NCI-H2196 (cell line): ENCODE measurements around the gene PDE4D.
"Not testable (repeated sequence)": the region's sequence is repeated elsewhere in the genome, so short reads cannot be mapped to it uniquely, and the experiment has no call there.

Experiments
- DNase-seq: peaks from one replicate; lab custom pipeline; 2025; ENCODE audit not compliant: unreplicated experiment; lab: John Stamatoyannopoulos, UW

PDE4D gene

DNA sequence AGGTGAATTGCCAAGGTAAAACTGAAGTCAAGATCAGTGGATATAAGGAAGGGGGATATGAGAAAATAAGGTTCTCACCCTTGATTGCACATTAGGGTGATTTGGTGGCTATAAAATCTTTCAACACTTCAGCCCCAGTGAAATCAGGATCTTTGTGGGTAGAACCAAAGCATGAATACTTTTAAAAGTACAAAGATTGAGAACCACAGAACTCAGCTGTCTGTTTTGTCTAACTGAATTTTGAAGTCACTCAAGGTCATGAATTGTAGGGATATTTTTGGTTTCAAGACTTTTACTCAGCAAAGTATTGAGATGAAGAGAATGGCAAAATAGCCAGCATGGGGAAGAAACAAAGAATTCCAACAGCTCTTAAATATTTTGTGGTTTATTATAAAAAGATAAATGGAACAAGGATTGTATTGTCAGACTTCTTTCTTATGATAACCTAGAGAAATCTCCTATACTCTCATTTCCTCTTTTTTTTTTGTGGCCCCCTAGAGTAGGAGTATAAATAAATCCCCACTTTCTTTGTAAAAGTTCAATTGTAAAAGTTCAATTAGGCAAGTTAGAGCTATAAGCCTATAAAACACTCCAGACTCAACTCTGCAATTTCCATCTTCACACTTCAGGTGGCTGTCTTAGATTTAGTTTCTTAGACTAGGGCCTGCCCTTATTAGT is 272.9 kb downstream of the PDE4D start:
- DNase-seq = no peak

DNA sequence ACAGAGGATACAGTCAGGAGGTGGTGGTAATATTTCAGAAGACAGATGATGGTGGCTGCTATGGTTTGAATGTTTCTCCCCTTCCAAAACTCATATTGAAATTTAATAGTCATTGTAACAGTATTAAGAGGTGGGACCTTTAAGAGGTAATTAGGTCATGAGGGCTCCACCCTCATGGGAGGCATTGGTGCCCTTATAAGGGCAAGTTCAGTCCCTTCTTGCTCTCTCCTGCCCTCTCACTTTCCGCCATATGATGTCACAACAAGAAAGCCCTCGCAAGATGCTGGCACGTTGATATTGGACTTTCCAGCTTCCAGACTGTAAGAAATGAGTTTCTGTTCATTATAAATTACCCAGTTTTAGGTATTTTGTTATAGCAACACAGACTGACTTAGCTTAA is 274.9 kb downstream of the PDE4D start:
- DNase-seq = no peak

DNA sequence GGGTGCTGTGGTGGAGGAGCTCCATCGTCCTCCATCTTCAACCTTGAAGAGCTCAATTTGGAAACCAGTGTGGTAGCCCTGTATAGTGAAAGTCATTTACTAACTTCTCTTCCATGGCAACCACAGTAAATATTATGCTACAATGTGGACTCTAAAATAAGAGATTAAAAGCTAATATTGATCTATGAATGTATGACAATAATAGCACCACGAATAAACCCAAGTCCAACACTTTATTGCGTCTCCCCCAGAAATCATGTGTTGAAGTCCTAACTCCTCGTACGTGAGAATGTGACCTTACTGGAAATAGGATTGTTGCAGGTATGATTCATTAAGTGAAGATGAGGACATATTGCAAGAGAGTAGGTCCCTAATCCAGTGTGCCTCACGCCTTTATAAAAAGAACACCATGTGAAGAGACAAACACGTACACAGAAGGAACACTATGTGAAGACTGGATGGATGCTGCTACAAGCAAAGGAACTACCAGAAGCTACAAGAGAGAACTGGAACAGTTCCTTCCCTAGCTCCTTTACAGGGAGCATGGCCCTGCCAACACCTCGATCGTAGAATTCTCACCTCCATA is 276.2 kb downstream of the PDE4D start:
- DNase-seq = no peak

DNA sequence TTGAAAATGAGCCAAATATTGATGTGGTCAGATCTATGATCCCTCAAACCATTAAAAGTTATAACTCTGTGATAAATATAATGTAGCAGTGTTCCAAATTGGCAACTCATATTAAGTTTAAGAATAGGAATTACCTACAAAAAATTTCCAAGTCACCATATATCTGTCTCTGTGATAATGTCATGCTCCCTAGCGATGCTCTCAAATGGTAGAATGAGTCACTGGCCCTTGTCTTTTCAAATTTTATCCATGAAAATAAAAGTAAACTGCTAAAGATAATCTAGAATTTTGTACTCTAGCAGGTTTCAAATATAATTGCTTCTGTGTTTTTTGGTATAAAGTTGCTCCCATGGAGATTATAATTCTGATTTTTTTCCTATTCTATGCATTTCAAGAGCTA is 277.1 kb downstream of the PDE4D start:
- DNase-seq = no peak

DNA sequence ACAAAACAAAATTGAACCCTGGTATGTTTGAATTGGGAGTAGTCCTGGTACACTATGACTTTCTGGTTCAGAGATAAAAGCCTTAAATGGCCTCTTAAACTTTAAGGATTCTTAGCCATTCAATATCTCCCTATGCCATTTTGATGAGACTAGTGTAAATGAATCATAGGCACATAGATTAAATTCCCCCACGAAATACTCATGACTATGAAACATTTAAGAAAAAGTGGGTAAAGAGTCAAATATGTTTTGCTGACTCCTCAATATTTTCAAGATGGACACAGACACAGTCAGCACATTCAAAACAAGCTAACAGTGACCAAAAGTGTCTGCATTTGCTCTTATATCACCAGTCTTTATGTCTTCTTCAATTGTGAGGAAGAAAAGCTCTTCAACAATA is 278.3 kb downstream of the PDE4D start:
- DNase-seq = no peak

DNA sequence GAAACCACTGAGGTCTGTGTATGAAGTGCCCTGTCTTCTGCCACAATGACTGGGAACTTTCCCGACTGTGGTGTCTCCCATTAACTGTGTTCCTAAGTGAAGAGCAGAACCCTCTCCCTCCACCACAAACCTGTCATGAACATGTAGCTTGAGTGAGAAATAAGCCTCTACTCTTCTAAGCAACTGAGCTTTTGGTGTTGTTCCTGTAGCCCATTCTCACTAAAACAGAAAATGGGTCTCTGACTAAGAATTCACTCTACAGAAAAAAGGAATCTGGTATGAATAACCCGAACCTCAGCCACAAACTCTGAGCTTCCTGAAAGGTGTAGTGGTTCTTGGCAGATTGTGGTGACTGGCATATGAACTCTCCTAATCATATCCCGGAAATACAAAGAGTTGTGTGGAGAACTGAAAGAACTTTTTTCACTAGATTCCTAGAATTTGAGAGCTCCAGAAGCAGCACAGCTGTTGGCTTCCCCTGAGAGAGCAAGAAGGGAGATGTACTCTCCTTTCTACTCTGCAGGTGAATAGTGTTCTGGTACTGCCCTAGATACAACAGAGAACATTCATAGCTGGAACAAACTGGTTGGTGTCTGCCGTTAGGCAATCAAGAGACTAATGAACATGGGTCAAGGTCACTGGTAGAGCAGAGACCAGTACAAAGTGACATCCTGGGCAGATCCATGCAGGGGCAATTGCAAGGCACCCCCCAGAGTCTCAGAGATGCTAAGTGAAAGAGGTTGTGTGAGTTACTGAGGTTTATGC is 283.8 kb downstream of the PDE4D start:
- no peak for DNase-seq

DNA sequence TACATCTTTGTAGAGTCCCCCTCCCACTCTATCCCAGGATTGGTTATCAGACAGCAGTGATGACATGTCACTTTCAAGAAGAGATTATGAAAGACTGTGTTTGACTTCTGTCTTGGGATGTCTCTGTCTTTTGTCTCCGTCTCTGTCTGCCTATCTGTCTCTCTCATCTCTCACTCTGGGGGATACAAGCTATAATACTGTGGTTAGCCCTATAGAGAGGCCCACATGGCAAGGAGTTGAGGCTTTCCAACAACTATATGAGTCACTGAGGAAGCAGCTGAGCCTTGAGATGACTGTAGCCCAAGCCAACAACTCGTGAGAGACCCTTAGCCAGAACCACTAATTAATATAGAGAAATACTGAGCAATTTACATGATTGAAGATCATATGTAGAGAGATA is 284.8 kb downstream of the PDE4D start:
- no peak for DNase-seq

DNA sequence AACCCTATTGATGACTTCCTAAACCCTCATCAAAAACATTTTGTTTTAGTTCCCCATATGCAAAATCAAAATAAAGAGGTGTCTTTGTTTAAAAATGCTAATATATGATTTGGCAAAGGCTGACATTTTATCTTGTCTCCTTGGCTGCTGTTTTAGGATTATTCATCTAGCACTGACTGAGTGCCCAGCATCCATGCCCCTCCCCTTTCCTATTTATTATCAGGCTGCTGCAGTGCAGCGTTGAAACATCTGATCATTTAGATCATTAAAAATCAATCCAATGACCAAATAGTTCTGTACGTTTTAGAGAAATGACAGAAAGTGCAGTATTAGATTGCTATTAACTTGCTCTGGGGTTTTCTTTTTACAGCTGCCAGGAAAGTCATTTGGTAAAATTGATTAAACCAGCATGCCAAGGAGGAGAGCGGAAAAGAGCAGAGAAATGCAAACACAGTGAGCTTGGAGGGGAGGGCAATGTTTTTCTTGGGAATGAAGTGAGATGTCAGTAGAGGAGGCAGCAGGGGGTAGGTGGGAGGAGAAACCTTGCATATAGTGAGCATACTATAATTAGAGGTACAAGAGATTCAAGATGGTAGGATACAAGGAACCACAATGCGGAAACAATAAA is 286.3 kb downstream of the PDE4D start:
- no peak for DNase-seq

DNA sequence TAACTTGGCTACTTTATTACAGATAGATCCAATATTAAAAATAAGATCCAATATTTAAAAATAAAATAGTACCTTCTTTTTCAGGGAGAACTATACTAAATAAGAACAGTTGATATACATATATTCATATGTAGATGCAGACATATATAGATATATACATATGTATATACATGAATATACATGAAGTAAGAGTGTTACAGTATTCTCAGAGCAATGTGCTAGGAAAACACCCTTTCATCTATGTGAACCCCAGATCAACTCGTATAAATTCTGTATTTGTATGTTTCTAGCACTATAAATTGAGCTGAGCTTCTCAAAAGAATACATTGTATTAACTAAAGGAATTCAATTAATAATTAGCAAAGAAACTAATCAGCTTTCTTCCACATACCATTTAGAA is 287.6 kb downstream of the PDE4D start:
- DNase-seq = no peak

DNA sequence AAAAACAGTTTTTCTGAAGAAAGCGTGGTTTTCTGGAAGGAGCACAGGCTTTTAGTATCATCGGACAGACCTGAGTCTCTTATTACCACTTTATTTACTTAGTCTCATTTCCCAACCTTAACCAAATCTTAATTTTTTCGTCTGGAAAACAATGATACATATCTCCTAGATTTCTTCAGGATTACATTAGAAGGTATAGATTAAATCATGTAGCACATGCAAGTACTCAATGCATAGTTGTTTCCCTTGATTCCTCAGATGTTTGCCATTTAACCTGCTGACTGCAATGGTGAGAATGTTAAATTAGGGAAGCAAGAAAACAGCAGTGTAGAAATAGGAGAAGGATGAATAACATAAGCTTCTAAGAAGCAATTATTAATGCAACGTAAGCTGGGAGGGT is 289.4 kb downstream of the PDE4D start:
- no peak for DNase-seq

DNA sequence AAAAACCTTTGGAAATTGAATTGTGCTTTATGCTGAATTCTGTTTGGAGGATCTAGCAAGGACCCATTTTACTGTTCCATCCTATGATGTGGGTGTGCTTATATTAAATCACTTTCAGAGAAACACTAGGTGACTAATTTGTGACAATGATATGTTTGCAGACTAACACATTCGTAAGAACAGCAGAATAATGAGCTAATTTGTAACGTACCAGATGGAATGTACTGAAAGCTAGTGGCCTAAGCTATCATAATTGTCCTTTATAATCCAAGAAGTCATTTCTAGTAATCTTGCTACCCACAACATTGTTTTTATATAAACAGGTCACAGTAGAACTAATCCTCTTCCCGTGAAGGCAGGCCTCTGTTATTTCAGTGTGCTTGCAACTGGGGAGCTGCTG is 292.5 kb downstream of the PDE4D start:
- DNase-seq = no peak

DNA sequence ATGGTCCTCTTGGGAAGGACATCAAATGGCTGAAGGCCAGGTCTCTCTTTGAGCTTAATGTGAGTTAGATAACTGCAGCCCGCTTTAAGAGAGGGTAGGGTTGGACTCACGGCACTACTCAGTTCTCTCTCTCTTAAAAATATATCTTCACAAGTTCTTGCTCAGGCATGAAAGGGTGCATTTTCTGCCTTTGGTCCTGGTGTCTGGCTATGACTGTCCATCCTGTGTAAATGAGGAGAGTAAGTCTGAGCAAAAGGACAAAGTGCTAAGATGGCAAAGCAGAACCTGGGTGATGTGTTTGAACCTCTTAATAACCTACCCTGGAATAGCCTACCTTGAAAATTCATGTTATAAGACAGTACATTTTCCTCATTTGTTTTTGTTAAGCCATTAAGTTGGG is 293.4 kb downstream of the PDE4D start:
- DNase-seq = no peak

DNA sequence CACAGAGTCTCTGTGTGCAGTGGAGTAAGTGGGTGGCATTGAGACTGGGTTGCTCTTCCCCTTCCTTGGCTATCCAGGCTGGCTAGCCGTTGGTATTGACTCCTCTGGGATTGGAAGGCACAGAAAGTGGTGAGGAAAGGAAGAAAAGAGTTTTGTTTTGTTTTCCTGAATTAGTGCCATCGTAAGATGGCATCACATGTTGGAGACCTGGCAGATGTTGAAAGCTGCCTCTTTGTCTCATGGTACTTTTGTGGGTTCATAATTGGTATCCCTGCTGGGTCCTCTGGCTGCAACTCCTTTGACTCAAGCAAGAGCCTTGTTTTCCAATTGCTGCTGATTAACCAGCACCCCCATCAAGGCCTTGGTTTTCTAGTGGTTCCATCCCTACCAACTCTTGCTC is 293.8 kb downstream of the PDE4D start:
- DNase-seq = no peak

DNA sequence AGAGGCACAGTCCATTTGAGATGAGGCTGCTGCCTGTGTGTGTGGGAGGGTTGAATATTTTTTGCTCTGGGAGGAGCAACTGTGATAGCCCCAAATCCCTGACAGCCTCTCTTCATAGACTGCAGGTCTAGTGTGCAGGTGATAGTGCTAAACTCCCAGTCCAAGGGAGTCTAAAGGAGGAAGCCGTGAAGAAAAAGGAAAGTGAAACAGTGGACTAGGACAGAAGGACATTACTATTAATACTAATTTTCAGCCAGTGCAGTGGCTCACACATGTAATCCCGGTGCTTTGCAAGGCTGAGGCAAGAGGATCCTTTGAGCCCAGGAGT is 295.0 kb downstream of the PDE4D start:
- DNase-seq = no peak

DNA sequence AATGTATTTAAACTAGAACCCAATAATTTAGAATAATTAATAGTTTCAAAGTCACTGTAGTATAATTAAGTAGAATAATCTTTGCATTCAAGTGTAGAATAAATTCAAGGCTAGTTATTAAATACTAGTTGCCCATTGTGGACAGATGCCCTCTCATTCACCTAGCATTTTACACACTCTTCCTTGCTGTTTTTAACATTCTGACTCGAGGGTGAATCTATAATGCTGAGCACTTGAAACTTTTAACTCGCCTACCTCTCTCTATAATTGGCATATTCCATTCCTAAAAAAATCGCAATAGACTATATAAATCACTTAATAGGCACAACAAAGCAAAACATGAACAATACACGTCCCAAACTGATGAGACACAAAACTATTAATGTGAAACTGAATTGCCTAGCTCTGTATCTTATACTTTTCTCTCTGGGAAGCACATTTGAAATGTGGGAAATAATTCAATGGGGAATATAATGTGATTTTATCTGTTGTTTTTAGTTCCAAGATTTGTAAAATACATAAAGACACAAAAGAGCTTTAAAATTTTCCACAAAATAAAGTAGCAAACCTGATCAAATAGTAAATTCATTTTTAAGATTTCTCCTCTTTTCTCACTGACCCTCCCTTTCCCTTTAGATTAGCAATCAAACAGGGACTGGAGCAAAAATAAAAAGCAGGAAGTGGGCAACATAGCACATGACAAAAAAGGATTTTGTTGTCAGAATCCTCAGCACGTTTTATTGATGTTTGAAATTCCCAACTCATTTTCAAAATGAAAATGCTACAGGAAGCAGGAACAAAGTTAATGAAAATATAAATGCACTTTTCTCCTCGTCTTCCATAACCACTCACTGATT is 295.6 kb downstream of the PDE4D start:
- no peak for DNase-seq

DNA sequence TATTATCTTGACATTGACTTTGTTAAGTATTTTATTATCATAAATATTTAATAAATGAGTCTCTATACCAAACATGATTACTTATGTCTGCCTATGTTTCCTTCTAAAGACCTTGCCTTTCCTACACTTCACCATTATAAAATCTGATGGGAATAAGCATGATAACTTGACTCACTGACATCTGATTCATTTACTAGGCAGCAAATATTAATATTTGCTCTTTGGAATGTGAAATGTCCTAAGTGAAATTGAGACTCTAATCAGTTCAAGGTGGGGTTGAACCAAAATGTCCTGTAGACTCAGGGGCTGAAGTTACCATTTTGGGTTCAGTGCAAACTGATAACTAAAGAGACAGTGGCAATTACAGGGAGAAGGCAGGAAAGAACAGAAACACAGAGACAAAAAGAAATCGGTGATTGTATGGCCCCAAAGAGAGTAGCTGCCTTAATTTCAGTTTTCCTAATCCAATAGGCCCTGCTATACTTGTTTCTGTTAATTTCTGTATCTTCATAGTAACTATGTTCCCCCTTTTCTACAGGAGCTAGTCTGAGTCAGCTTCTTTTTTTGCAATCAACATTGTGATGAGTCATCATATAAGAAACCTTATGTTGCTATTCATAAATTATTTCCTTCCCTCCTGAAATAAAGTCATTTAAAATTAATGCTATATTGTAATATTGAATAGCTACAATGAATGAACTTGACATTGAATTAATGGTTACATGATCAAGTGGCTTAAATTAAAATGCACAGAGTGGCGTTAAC is 296.8 kb downstream of the PDE4D start:
- no peak for DNase-seq

DNA sequence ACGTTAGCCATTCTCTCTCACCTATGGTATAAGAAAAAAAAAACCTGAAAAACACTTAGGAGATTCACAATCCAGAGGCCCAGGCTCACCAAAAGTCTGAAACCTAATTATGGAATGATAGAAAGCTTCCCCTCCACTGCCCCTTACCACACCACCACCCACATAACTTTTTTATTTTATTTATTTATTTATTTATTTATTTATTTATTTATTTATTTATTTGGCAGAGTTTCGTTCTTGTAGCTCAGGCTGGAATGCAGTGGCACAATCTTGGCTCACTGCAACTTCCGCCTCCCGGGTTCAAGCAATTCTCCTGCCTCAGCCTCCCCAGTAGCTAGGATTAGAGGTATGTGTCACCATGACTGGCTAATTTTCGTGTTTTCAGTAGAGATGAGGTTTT is 299.4 kb downstream of the PDE4D start:
- not testable (repeated sequence) for DNase-seq

DNA sequence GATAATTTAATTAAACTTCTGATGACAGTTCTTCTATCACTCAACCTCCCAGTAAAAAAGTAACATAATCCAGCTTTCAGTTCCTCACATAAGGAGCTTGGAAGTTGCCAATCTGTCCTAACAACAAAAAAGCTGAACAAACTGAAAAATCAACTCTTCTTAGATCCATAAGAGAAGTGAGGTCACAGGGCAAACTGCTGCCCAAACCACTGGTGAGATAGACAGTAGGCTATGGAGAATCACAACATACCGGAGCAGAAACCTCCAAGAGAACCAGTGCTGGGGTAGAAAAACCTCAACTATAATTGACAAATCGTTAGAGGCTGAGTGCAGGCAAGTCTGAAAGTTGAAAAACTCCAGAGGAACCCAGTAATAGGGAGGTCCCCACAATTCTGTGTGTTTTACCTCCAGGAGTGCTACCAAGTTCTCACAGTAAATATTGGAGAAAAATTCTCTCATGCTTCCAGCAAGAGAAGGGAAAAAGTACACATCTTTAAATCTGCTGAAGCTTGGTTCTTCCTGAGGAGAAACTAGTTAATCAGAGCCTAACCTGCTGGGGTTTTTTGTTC is 300.0 kb downstream of the PDE4D start:
- DNase-seq = no peak

DNA sequence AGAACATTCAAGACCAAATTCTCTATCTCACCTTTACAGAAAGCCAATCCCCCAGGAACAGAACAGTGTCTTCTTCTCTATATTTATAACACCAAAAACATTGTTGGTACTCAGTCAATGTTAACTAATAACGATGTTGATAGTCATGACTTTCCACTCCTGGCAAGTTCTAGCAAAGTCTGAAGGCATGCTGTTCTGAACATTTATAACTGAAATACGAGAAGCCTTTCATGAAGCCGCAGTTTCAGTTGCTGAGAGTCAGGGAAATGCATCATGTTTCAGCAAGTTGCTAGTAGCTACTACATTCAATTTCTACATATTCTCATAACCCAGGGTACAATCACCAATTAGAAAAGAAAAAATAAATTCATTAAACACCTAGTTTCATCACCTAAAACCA is 301.4 kb downstream of the PDE4D start:
- DNase-seq = peak; percentile 15

DNA sequence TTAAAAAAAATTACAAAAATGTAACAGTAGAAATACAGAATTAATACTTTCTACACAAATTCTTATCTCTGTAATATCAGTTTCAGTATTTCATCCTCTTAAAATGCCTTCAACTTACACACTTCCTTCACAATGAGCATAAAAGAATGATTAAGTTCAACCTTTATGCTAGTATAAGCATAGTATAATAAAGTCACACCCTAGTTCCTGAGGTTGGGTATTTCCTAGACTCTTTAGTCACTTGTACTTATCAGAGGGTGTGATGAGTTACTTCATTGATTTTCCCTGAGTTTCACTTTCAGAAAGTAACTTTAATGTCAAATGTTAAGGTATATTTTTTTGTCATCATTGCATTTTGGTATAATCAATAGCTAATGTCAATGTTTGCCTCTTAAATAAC is 302.4 kb downstream of the PDE4D start:
- no peak for DNase-seq
